Fibroblast of lung (primary cell): ENCODE results near the gene TENM4.

ENCODE experiments used
- EZH2 ChIP-seq: IDR thresholded peaks from 2 replicates; pipeline ENCODE4 v1.5.1; 2012; ENCODE audit warnings: low read length, control low read depth, mild to moderate bottlenecking; ENCODE audit errors: missing control alignments
- TF ChIP-seq, protein P1 (sequence below), 2 donors: IDR thresholded peaks in 1 of 2; conservative IDR thresholded peaks in 1 of 2; 1 replicate in 1 of 2; 2 replicates in 1 of 2; pipeline ENCODE4 v1.5.1; 2011 to 2012; ENCODE audit warnings: low read length in 2 of 2, control low read depth in 1 of 2, inconsistent platforms in 1 of 2, low read depth in 1 of 2, mild to moderate bottlenecking in 1 of 2

DNA sequence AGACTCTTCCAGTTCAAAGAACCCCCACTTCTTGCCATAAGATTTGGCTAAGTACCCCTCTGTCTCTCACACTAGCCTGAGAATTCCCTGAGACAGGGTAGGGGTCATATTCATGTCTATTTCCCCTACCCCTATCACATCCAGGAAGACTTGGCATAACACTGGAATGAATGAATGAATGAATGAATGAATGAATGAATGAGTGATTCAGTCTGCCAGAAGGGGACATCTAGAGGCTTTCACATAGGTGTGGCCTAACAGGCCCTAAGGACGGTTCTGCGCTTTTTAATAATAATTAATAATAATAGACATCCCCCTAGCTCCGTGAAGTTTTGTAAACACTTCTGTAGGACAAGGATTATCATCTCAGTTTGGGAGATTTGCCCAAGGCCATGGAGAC is 415.7 kb downstream of the TENM4 start:
- TF ChIP-seq, protein P1, sequence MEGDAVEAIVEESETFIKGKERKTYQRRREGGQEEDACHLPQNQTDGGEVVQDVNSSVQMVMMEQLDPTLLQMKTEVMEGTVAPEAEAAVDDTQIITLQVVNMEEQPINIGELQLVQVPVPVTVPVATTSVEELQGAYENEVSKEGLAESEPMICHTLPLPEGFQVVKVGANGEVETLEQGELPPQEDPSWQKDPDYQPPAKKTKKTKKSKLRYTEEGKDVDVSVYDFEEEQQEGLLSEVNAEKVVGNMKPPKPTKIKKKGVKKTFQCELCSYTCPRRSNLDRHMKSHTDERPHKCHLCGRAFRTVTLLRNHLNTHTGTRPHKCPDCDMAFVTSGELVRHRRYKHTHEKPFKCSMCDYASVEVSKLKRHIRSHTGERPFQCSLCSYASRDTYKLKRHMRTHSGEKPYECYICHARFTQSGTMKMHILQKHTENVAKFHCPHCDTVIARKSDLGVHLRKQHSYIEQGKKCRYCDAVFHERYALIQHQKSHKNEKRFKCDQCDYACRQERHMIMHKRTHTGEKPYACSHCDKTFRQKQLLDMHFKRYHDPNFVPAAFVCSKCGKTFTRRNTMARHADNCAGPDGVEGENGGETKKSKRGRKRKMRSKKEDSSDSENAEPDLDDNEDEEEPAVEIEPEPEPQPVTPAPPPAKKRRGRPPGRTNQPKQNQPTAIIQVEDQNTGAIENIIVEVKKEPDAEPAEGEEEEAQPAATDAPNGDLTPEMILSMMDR (conservative IDR thresholded peaks at IDR 0.05 in 1 of 2, IDR thresholded peaks at IDR 0.05 in 1 of 2; ENCODE audit: low read depth in 1 of 2, low read length in 2 of 2): no peak
- no peak for TF ChIP-seq EZH2
